ENCODE results near the gene CDKN1B.

GRCh38 chr12:12735301-12735700, 18.1 kb downstream of the CDKN1B start:
- no peak for TF ChIP-seq CTCF (IDR thresholded peaks at IDR 0.05)
- TF ChIP-seq POLR2A (IDR thresholded peaks at IDR 0.05) = no peak
